Hepatocyte (in vitro differentiated cells): ENCODE measurements around the gene NMNAT2. TPM values are rescaled to one million over a fixed set of nuclear protein-coding genes. Genes with fewer than 3 reads are reported as not detected.

Experiments
- DNase-seq: peaks from one replicate; pipeline ENCODE4 v3.0.0-alpha.2; 2016; ENCODE audit warnings: low spot score
- H2AFZ ChIP-seq: fragments of 200-600 bp; sonication (generic); 2 replicates; pipeline ENCODE4 v1.6.0; 2016; ENCODE audit warnings: antibody characterized with exemption, mild to moderate bottlenecking
- H3K27ac ChIP-seq: fragments of 200-600 bp; sonication (generic); 2 replicates; pipeline ENCODE4 v1.5.1; 2016; ENCODE audit warnings: mild to moderate bottlenecking
- H3K27me3 ChIP-seq: fragments of 200-600 bp; sonication (generic); 2 replicates; pipeline ENCODE4 v1.6.1; 2016
- H3K36me3 ChIP-seq: fragments of 200-600 bp; sonication (generic); replicated peaks from 2 replicates; pipeline ENCODE4 v1.5.1; 2016; ENCODE audit warnings: low read depth; ENCODE audit not compliant: insufficient read depth
- H3K4me1 ChIP-seq: fragments of 200-600 bp; sonication (generic); 2 replicates; pipeline ENCODE4 v1.5.1; 2016; ENCODE audit warnings: mild to moderate bottlenecking, moderate library complexity; ENCODE audit not compliant: insufficient read depth
- H3K4me2 ChIP-seq: fragments of 200-600 bp; sonication (generic); 2 replicates; pipeline ENCODE4 v1.6.0; 2016
- H3K4me3 ChIP-seq: fragments of 200-600 bp; sonication (generic); 2 replicates; pipeline ENCODE4 v1.5.1; 2016; ENCODE audit warnings: mild to moderate bottlenecking
- H3K79me2 ChIP-seq: fragments of 200-600 bp; sonication (generic); 2 replicates; pipeline ENCODE4 v1.6.0; 2017; ENCODE audit warnings: mild to moderate bottlenecking
- H3K9me2 ChIP-seq: fragments of 200-600 bp; sonication (generic); replicated peaks from 2 replicates; pipeline ENCODE4 v1.6.0; 2017; ENCODE audit warnings: mild to moderate bottlenecking; ENCODE audit not compliant: insufficient read depth
- H3K9me3 ChIP-seq: fragments of 200-600 bp; sonication (generic); 2 replicates; pipeline ENCODE4 v1.5.1; 2016; ENCODE audit warnings: low read depth, mild to moderate bottlenecking
- H4K20me1 ChIP-seq: fragments of 200-600 bp; sonication (generic); 2 replicates; pipeline ENCODE4 v1.6.0; 2016; ENCODE audit warnings: mild to moderate bottlenecking; ENCODE audit not compliant: insufficient read depth, poor library complexity, severe bottlenecking
- EZH2 ChIP-seq: fragments of 200-600 bp; sonication (generic); IDR thresholded peaks from 2 replicates; pipeline ENCODE4 v1.6.1; 2016; ENCODE audit warnings: antibody characterized with exemption, mild to moderate bottlenecking, borderline replicate concordance
- EZH2phosphoT487 ChIP-seq: fragments of 200-600 bp; sonication (generic); IDR thresholded peaks from one replicate; pipeline ENCODE4 v1.6.1; 2018; ENCODE audit warnings: antibody characterized with exemption, mild to moderate bottlenecking, low read depth, moderate library complexity; ENCODE audit not compliant: unreplicated experiment, severe bottlenecking
- WGBS: methylation state at CpG from one replicate; pipeline ENCODE4 v1.1.6; 2016; ENCODE audit warnings: low lambda C conversion rate; ENCODE audit errors: missing lambda C conversion rate; 5-methylcytosine and 5-hydroxymethylcytosine counted together
- polyA plus RNA-seq: library from polyadenylated mRNA; unstranded; fragments of >200 nt; fragmentation: Nextera tagmentation; extraction: Ambion mirVana; gene quantifications from 2 replicates; pipeline ENCODE4 v1.2.1, GENCODE V29; 2016
- total RNA-seq: library from RNA; depleted of rRNA; stranded (reverse); fragments of >200 nt; gene quantifications from 2 replicates; pipeline ENCODE4 v1.2.3, GENCODE V29; 2014
- TF ChIP-seq, protein P1 (sequence below): fragments of 200-600 bp; sonication (generic); IDR thresholded peaks from 2 replicates; pipeline ENCODE4 v1.5.1; 2016; ENCODE audit warnings: antibody characterized with exemption, mild to moderate bottlenecking; ENCODE audit not compliant: poor library complexity

The NMNAT2 gene
- total and polyA plus RNA-seq, 2 experiments from 2014 or later, result 0.66 to 1.00 TPM

DNA sequence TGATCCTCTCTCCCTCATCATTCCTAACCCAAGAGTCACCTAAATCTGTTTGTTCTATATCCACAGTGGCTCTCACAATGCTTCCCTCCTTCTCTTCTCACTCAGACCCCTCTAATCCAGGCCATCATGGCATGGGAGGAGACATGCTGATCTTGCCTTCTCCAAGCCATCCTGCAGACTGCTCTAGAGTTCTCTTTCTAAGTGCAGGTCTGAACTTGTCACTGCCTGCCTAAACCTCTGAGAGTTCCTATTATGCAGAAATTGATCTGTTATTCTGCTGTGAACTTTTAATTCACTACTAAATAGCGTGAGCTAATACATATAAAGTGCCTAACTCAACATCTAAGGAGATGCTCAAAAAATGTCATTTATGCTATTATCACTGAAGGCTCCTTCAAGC lies 205.3 kb downstream of the NMNAT2 start:
- no peak for DNase-seq
- Histone ChIP-seq H3K9me2 (no peaks in the 10 kb centered on the region), H3K79me2 (no peaks in the 10 kb centered on the region), H2AFZ (no peak overlapping the region), H4K20me1 (no peaks in the 10 kb centered on the region), H3K4me2 (no peak overlapping the region), H3K4me3 (no peak overlapping the region), H3K27ac (no peak overlapping the region), H3K9me3 (no peaks in the 10 kb centered on the region), H3K27me3 (no peaks in the 10 kb centered on the region), H3K4me1 (no peaks in the 10 kb centered on the region), H3K36me3 (no peaks in the 10 kb centered on the region)
- WGBS, result 100% methylated on average over 1 of the region's 1 CpG
- TF ChIP-seq EZH2 (no peak), EZH2phosphoT487 (no peak)
- TF ChIP-seq, protein P1, sequence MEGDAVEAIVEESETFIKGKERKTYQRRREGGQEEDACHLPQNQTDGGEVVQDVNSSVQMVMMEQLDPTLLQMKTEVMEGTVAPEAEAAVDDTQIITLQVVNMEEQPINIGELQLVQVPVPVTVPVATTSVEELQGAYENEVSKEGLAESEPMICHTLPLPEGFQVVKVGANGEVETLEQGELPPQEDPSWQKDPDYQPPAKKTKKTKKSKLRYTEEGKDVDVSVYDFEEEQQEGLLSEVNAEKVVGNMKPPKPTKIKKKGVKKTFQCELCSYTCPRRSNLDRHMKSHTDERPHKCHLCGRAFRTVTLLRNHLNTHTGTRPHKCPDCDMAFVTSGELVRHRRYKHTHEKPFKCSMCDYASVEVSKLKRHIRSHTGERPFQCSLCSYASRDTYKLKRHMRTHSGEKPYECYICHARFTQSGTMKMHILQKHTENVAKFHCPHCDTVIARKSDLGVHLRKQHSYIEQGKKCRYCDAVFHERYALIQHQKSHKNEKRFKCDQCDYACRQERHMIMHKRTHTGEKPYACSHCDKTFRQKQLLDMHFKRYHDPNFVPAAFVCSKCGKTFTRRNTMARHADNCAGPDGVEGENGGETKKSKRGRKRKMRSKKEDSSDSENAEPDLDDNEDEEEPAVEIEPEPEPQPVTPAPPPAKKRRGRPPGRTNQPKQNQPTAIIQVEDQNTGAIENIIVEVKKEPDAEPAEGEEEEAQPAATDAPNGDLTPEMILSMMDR, result no peak

- no peak overlapping the region for H3K27ac ChIP-seq
- H3K4me2 ChIP-seq, result no peak overlapping the region
- no peaks in the 10 kb centered on the region for H4K20me1 ChIP-seq
- TF ChIP-seq, protein P1, result no peak
- TF ChIP-seq EZH2 (no peak), EZH2phosphoT487 (no peak)
- H3K9me2 ChIP-seq, result no peaks in the 10 kb centered on the region
- H3K4me3 ChIP-seq, result no peak overlapping the region
- DNase-seq, result no peak
- no peak overlapping the region for H2AFZ ChIP-seq
- H3K4me1 ChIP-seq, result no peaks in the 10 kb centered on the region
- no peaks in the 10 kb centered on the region for H3K9me3 ChIP-seq
- no peaks in the 10 kb centered on the region for H3K36me3 ChIP-seq
- no peaks in the 10 kb centered on the region for H3K27me3 ChIP-seq
- H3K79me2 ChIP-seq, result no peaks in the 10 kb centered on the region
Measured at GRCh38 chr1:183210681-183211080, 207.5 kb downstream of the NMNAT2 start.

DNA sequence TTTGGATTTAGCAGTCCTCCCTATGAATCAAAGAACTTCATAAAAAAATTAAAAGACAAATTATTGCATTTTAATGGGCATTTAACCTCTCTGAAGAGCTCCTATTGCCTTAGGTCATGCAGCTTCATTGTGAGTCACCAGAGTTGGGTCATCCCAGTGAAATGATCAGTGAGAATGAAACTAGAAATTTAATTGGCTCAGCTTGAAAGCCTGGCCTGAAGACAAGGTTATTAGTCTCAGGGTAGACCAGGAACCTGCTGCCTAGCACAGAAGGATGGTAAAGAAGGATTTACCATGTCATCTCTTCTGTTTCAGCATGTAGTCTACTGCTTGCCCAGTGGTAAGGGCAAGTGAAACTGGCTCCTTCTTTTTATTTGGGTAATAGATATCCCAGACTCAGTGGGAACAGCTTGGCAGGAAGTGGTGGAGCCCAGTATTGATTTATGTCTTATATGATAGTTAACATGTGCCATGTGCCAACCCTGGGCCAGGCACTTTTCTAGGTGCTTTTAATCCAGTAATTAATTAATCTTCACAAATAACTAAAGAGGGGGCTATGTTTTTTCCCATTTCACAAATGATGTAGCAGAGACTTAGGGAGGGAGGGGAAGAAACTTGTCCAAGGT lies 208.5 kb downstream of the NMNAT2 start:
- Histone ChIP-seq H3K27ac (no peak overlapping the region), H4K20me1 (no peaks in the 10 kb centered on the region), H3K27me3 (no peaks in the 10 kb centered on the region), H3K4me2 (no peak overlapping the region), H3K36me3 (no peaks in the 10 kb centered on the region), H3K4me3 (no peak overlapping the region), H3K9me3 (no peaks in the 10 kb centered on the region), H3K9me2 (no peaks in the 10 kb centered on the region), H2AFZ (no peak overlapping the region), H3K4me1 (no peaks in the 10 kb centered on the region), H3K79me2 (no peaks in the 10 kb centered on the region)
- peak; percentile 25 for DNase-seq
- TF ChIP-seq EZH2phosphoT487 (no peak), EZH2 (no peak)
- TF ChIP-seq, protein P1, result no peak
